IMR-90 (cell line): ENCODE data around the gene CMSS1. TPM values are rescaled to one million over a fixed set of nuclear protein-coding genes. Genes with fewer than 3 reads are reported as not detected.

ENCODE experiments used
- ATAC-seq: fragments of 200-7000 bp; cut with Tn5 transposase; 2 replicates; pipeline ENCODE4 v1.9.1; 2020; ENCODE audit warnings: low read depth, mild to moderate bottlenecking, moderate library complexity
- BruUV-seq: library from RNA; stranded (reverse); fragments of 400-500 nt; replicated peaks from 2 replicates; lab custom pipeline; 2021; lab: Mats Ljungman, UMichigan
- CTCF ChIA-PET: fragments of 300-600 bp; formaldehyde crosslinking; extraction: SDS; loops from one replicate; lab custom pipeline; 2021; ENCODE audit warnings: antibody characterized with exemption; lab: Yijun Ruan, JAX
- POLR2A ChIA-PET: fragments of 300-600 bp; sonication (Branson Sonifier 250); formaldehyde crosslinking; loops from one replicate; lab custom pipeline; 2022; ENCODE audit warnings: antibody characterized with exemption; ENCODE audit not compliant: unreplicated experiment; lab: Charles Lee
- DNase-seq: peaks from one replicate; pipeline ENCODE4 v3.0.0; 2013
- H2AFZ ChIP-seq: replicated peaks from 2 replicates; pipeline ENCODE3; 2013; ENCODE audit warnings: low read length, mild to moderate bottlenecking; ENCODE audit not compliant: poor library complexity
- H2AK5ac ChIP-seq: 2 replicates; pipeline ENCODE4 v1.6.1; 2013; ENCODE audit warnings: low read depth, low read length, inconsistent platforms
- H2AK9ac ChIP-seq: replicated peaks from 2 replicates; pipeline ENCODE3; 2013; ENCODE audit warnings: mild to moderate bottlenecking, low read depth, low read length, moderate library complexity; ENCODE audit not compliant: poor library complexity
- H2BK120ac ChIP-seq: 2 replicates; pipeline ENCODE4 v1.6.1; 2013; ENCODE audit warnings: low read depth, low read length, inconsistent platforms
- H2BK15ac ChIP-seq: 3 replicates; pipeline ENCODE4 v1.6.1; 2013; ENCODE audit warnings: low read depth, low read length, inconsistent platforms
- H2BK20ac ChIP-seq: 2 replicates; pipeline ENCODE4 v1.6.1; 2013; ENCODE audit warnings: low read depth, mild to moderate bottlenecking, inconsistent platforms, low read length, moderate library complexity
- H2BK5ac ChIP-seq: 2 replicates; pipeline ENCODE4 v1.6.1; 2013; ENCODE audit warnings: mild to moderate bottlenecking, low read depth, low read length, inconsistent platforms; ENCODE audit not compliant: poor library complexity, severe bottlenecking
- H3K14ac ChIP-seq: replicated peaks from 2 replicates; pipeline ENCODE4 v1.6.1; 2013; ENCODE audit warnings: low read depth, low read length, inconsistent platforms
- H3K18ac ChIP-seq: 2 replicates; pipeline ENCODE4 v1.6.1; 2013; ENCODE audit warnings: low read depth, low read length, control low read depth
- H3K23ac ChIP-seq: 2 replicates; pipeline ENCODE4 v1.6.1; 2013; ENCODE audit warnings: low read depth, low read length, inconsistent platforms
- H3K27ac ChIP-seq: 2 replicates; pipeline ENCODE4 v1.5.1; 2013; ENCODE audit warnings: mild to moderate bottlenecking, control low read depth, low read length; ENCODE audit not compliant: insufficient read depth
- H3K27me3 ChIP-seq: 2 replicates; pipeline ENCODE4 v1.6.1; 2013; ENCODE audit warnings: low read length; ENCODE audit not compliant: control insufficient read depth, insufficient read depth
- H3K36me3 ChIP-seq: 2 replicates; pipeline ENCODE4 v1.6.1; 2013; ENCODE audit warnings: low read length, mixed read lengths; ENCODE audit not compliant: control insufficient read depth, insufficient read depth
- H3K4ac ChIP-seq: 2 replicates; pipeline ENCODE4 v1.6.1; 2013; ENCODE audit warnings: low read depth, low read length, inconsistent platforms
- H3K4me1 ChIP-seq: 2 replicates; pipeline ENCODE4 v1.6.1; 2013; ENCODE audit warnings: low read length, mixed read lengths; ENCODE audit not compliant: control insufficient read depth, insufficient read depth
- H3K4me2 ChIP-seq: 2 replicates; pipeline ENCODE4 v1.6.1; 2013; ENCODE audit warnings: low read depth, mild to moderate bottlenecking, control low read depth, low read length, moderate library complexity
- H3K4me3 ChIP-seq: 2 replicates; pipeline ENCODE4 v1.5.1; 2013; ENCODE audit warnings: low read depth, mild to moderate bottlenecking, control low read depth, low read length, moderate library complexity; ENCODE audit not compliant: insufficient read depth
- H3K56ac ChIP-seq: 2 replicates; pipeline ENCODE4 v1.6.1; 2013; ENCODE audit warnings: low read length, inconsistent platforms; ENCODE audit not compliant: insufficient read depth; ENCODE audit errors: extremely low read depth
- H3K79me1 ChIP-seq, 2 experiments: 2 replicates each; pipeline ENCODE4 v1.6.1; 2013; ENCODE audit warnings: low read length in 2 of 2, inconsistent platforms in 1 of 2, low read depth in 1 of 2
- H3K9ac ChIP-seq: 2 replicates; pipeline ENCODE4 v1.6.1; 2013; ENCODE audit warnings: low read depth, low read length, control low read depth
- H3K9me1 ChIP-seq: 2 replicates; pipeline ENCODE4 v1.6.1; 2013; ENCODE audit warnings: low read length, inconsistent platforms; ENCODE audit not compliant: insufficient read depth
- H3K9me3 ChIP-seq: 2 replicates; pipeline ENCODE4 v1.6.1; 2013; ENCODE audit warnings: low read length; ENCODE audit not compliant: control insufficient read depth, insufficient read depth
- H4K20me1 ChIP-seq: 2 replicates; pipeline ENCODE4 v1.6.1; 2013; ENCODE audit warnings: low read length, inconsistent platforms; ENCODE audit not compliant: insufficient read depth
- H4K5ac ChIP-seq: 2 replicates; pipeline ENCODE4 v1.6.1; 2013; ENCODE audit warnings: mild to moderate bottlenecking, low read depth, low read length, control low read depth
- H4K8ac ChIP-seq, 2 experiments: 2 replicates each; pipeline ENCODE4 v1.6.1; 2013; ENCODE audit warnings: low read depth in 2 of 2, low read length in 2 of 2, control low read depth in 1 of 2, inconsistent platforms in 1 of 2
- H4K91ac ChIP-seq: 2 replicates; pipeline ENCODE4 v1.6.1; 2013; ENCODE audit warnings: low read depth, low read length, inconsistent platforms; ENCODE audit not compliant: insufficient read depth
- MAFK ChIP-seq: IDR thresholded peaks from 2 replicates; pipeline ENCODE4 v1.6.1; 2012; ENCODE audit warnings: low read depth, low read length, improper control_type of control experiment
- RFX5 ChIP-seq: IDR thresholded peaks from 2 replicates; pipeline ENCODE4 v1.8.0; 2012; ENCODE audit warnings: low read depth, mild to moderate bottlenecking, low read length, moderate library complexity
- WGBS, 2 experiments: methylation state at CpG; one replicate each; pipeline versions ENCODE4 v1.1.5 to v1.1.7; 2013; ENCODE audit warnings: missing lambda C conversion rate in 2 of 2; ENCODE audit not compliant: insufficient read length in 1 of 2; ENCODE audit errors: extremely low coverage in 2 of 2; 5-methylcytosine and 5-hydroxymethylcytosine counted together
- dilution Hi-C: fragments of 300-500 bp; cut with HindIII; formaldehyde crosslinking; loops from one replicate; pipeline ENCODE4 v1.14.3; 2018; ENCODE audit warnings: low sequenced_read_pairs; ENCODE audit not compliant: unreplicated experiment
- in situ Hi-C: fragments of 300-500 bp; cut with MboI; formaldehyde crosslinking; loops from 3 replicates; pipeline ENCODE4 v1.14.3; 2019; ENCODE audit warnings: low sequenced_read_pairs, inconsistent platforms, mixed read lengths
- intact Hi-C: fragments of 100-400 bp; cut with micrococcal nuclease; formaldehyde crosslinking; loops from 2 replicates; pipeline ENCODE4 v1.10.0; 2022
- polyA plus RNA-seq, 3 experiments: library from polyadenylated mRNA; depleted of rRNA; stranded (reverse); fragments of >200 nt; gene quantifications; 2 replicates each; pipeline ENCODE4 v1.2.3, GENCODE V29; 2012; ENCODE audit warnings: low replicate concordance in 1 of 3
- total RNA-seq: library from RNA; depleted of rRNA; stranded (reverse); fragments of >200 nt; gene quantifications from 2 replicates; pipeline ENCODE4 v1.2.3, GENCODE V29; 2012

CMSS1 gene
- total and polyA plus RNA-seq, 2 of the 4 experiments (the other 2 are of a cell fraction), result 12.5 to 13.6 TPM

GRCh38 chr3:100125161-100125938, 307.7 kb downstream of the CMSS1 start:
- intact Hi-C loops, result no loop called here
- CTCF ChIA-PET, result interaction anchor here (1.1 to 1.9 kb wide), 2 partner anchors 12 to 16 kb away, joined by 3 to 4 read pairs; no protein-coding TSS in a partner anchor
- ATAC-seq, result no peak; the same call in 1 of the 2 replicates

More at GRCh38 chr3:100125161-100125938, 307.7 kb downstream of the CMSS1 start:
- H3K4ac ChIP-seq, result no peak overlapping the region
- in situ Hi-C loops (no loop called here), dilution Hi-C loops (no loop called here)
- H3K9me3 ChIP-seq, result no peaks in the 10 kb centered on the region
- no peak overlapping the region for H3K27ac ChIP-seq
- no peaks in the 10 kb centered on the region for H3K27me3 ChIP-seq
- H4K20me1 ChIP-seq, result no peaks in the 10 kb centered on the region
- H3K36me3 ChIP-seq, result no peaks in the 10 kb centered on the region
- WGBS, 2 experiments, result no CpG with 5 or more reads among the region's 5 CpGs
- H2AFZ ChIP-seq, result no peak overlapping the region
- no peak overlapping the region for H3K23ac ChIP-seq
- no peak overlapping the region for H3K4me2 ChIP-seq
- H3K18ac ChIP-seq, result no peak overlapping the region
- peak; percentile 28 for DNase-seq
- no peak overlapping the region for H2BK15ac ChIP-seq
- no peak overlapping the region; a peak in 1 of 4 replicates for H4K8ac ChIP-seq
- H2AK5ac ChIP-seq, result no peak overlapping the region
- H4K91ac ChIP-seq, result no peak overlapping the region
- TF ChIP-seq RFX5, result no peak
- TF ChIP-seq MAFK, result 0 out of 2 replicates have a peak, but pooled peaks have one; percentile 5
- H2AK9ac ChIP-seq, result no peak overlapping the region
- H3K14ac ChIP-seq, result 0 out of 2 replicates have a peak overlapping the region, but pooled peaks have one; percentile 30
- no peak overlapping the region for H3K9ac ChIP-seq
- POLR2A ChIA-PET, result no interaction called here
- H2BK120ac ChIP-seq, result no peak overlapping the region
- H3K9me1 ChIP-seq, result peaks cover 3% of the 10 kb centered on the region; the same call in 1 of the 2 replicates
- H3K4me3 ChIP-seq, result no peak overlapping the region
- no peak overlapping the region for H3K56ac ChIP-seq
- no peak overlapping the region for H4K5ac ChIP-seq
- H2BK5ac ChIP-seq, result no peak overlapping the region
- no peak overlapping the region for H2BK20ac ChIP-seq
- H3K4me1 ChIP-seq, result peaks cover 4% of the 10 kb centered on the region; the same call in 1 of the 2 replicates
- H3K79me1 ChIP-seq, result no peaks in the 10 kb centered on the region
- no TSS peak for BruUV-seq
